Measurements from ENCODE around the gene COL8A2.
A peak's percentile ranks its signal among the peaks of the same experiment; 100 is the strongest.

COL8A2 gene

GRCh38 chr1:36135330-36135667, 10.3 kb upstream of the COL8A2 start:
- DNase-seq: no peak

GRCh38 chr1:36134505-36135329, 9.7 kb upstream of the COL8A2 start:
- DNase-seq: peak; percentile 84

- no peak for DNase-seq
Measured at GRCh38 chr1:36134031-36134430, 9.0 kb upstream of the COL8A2 start.

- DNase-seq: peak; percentile 69
Measured at GRCh38 chr1:36133484-36133883, 8.5 kb upstream of the COL8A2 start.

GRCh38 chr1:36132029-36132428, 7.0 kb upstream of the COL8A2 start:
- no peak for DNase-seq

GRCh38 chr1:36128905-36129206, 3.8 kb upstream of the COL8A2 start:
- DNase-seq: no peak

- DNase-seq: no peak
Measured at GRCh38 chr1:36128126-36128904, 3.3 kb upstream of the COL8A2 start.

GRCh38 chr1:36126797-36127500, 1.9 kb upstream of the COL8A2 start:
- DNase-seq: no peak

- DNase-seq: no peak
Measured at GRCh38 chr1:36126005-36126716, 1.1 kb upstream of the COL8A2 start.

- DNase-seq: no peak
Measured at GRCh38 chr1:36124404-36125128, 456 bp downstream of the COL8A2 start.

GRCh38 chr1:36123356-36123755, 1.7 kb downstream of the COL8A2 start:
- no peak for DNase-seq

- DNase-seq: no peak
Measured at GRCh38 chr1:36122062-36123030, 2.7 kb downstream of the COL8A2 start.

GRCh38 chr1:36119456-36119855, 5.6 kb downstream of the COL8A2 start:
- DNase-seq: no peak

GRCh38 chr1:36118447-36119204, 6.4 kb downstream of the COL8A2 start:
- no peak for DNase-seq

- DNase-seq: peak; percentile 76
Measured at GRCh38 chr1:36116901-36117300, 8.1 kb downstream of the COL8A2 start.

GRCh38 chr1:36115931-36116330, 9.1 kb downstream of the COL8A2 start:
- DNase-seq: no peak

GRCh38 chr1:36115200-36115669, 9.8 kb downstream of the COL8A2 start:
- peak; percentile 88 for DNase-seq

- DNase-seq: no peak
Measured at GRCh38 chr1:36114371-36114770, 10.7 kb downstream of the COL8A2 start.

- no peak for DNase-seq
Measured at GRCh38 chr1:36112823-36113222, 12.2 kb downstream of the COL8A2 start.

- DNase-seq: no peak
Measured at GRCh38 chr1:36111151-36111550, 13.9 kb downstream of the COL8A2 start.

All from right forelimb (tissue), 1 donor.